ENCODE results near the gene NKTR.
"Not testable (repeated sequence)": the region's sequence is repeated elsewhere in the genome, so short reads cannot be mapped to it uniquely, and the experiment has no call there.

Gene NKTR

GRCh38 chr3:42593635-42594034 is 6.9 kb upstream of the NKTR start:
- DNase-seq, result no peak

DNA sequence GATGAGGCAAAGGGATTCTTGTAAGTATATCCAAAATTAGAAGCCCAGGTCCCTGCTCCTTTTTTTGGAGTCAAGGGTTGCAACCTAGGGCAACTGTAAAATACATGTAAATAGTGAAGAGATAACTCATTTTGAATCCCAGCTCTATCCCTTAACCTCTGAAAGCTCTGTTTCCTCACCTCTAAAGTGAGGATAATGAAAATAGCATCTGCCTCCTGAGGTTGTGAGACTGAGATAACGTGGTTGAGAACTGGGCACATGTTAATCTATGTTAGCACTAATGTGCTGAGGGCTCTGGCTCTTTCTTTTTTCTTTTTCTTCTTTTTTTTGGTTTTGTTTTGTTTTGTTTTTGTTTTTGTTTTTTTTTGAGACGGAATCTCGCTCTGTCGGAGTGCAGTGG is 4.8 kb upstream of the NKTR start:
- no peak for DNase-seq

DNA sequence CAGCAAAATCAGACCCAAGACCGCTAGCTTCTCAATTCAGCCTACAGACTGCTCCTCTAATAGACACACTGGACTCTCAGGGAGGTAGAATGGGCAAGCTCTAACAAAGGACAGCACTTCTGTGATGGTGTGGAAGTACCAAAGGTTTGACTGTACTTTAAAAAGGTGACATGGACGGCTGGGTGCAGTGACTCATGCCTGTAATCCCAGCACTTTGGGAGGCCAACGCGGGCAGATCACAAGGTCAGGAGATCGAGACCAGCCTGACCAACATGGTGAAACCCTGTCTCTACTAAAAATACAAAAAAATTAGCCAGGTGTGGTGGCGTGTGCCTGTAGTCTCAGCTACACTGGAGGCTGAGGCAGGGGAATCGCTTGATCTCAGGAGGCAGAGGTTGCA is 3.4 kb upstream of the NKTR start:
- not testable (repeated sequence) for DNase-seq

DNA sequence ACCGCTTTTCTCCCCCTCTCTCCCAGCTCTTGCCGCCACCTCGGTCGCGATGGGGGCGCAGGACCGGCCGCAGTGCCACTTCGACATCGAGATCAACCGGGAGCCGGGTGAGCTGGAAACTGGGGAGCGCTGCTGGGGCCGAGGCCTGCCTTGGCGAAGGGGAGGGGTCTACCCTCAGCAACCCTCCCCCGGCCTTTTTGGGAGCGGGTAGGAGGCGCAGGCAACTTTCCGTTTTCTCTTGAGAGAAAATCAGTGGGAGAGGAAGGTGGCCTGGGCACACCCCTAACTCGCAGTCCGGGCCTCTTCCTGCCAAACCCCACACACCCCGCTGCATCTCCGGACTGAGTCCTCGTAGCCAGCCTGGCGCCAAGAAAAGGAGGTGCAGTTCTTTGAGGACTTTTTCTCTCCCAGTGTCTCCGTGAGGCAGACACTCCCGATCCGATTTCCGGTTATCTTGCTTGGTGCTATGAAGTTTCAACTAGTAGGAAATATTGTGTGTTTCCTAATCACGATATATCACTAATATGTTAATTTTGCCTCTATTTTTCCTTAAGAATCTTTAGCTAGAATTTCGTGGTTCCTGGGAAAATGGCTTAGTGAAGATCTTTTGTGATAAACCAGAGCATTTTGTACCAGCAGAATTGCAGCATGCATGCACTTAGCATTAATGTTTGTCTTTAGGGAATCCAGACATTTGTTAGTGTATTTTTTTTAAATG is 631 bp downstream of the NKTR start:
- DNase-seq, result peak; percentile 88

DNA sequence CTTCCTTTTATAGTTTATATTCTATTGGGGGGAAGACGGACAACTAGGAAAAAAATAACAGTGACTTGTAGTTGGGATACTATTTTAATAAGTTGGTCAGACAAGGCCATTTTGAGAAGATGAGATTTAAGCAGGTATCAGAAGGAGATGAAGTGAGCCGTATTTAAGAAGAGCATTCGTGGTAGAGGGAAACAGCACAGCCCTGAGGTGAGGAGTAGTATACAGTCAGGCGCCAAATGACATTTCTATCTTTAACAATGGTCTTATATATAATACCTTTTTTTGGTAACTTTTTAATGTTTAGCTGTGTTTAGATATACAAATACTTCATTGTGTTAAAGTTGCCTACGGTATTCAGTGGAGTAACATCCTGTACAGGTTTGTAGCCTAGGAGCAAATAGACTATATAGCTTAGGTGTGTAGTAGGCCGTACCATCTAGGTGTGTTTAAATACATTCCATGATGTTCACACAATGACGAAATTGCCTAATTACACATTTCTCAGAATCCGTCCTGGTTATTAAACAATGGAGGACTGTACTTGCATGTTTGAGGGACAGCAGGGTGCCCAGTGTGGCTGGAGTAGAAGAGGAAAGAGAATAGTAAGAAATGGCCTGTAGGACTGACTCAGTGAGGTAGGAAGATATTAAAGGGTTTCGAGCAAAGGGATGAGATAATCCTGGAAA is 1.6 kb downstream of the NKTR start:
- no peak for DNase-seq

DNA sequence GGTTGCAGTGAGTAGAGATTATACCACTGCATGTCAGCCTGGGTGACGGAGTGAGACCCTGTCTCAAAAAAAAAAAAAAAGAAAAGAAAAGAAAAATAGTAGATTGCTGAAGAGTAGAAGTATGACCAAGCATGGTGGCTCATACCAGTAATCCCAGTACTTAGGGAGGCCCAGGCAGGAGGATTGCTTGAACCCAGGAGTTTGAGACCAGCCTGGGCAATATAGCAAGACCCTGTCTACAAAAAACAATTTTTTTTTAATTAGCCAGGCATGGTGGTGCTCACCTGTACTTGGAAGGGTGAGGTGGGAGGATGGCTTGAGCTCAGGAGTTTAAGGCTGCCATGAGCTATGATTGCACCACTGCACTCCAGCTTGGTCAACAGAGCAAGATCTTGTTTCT is 2.5 kb downstream of the NKTR start:
- DNase-seq, result no peak

- no peak for DNase-seq
Observed at GRCh38 chr3:42605546-42606173, 5.2 kb downstream of the NKTR start.

- no peak for DNase-seq
Observed at GRCh38 chr3:42608581-42608980, 8.1 kb downstream of the NKTR start.

- no peak for DNase-seq
Observed at GRCh38 chr3:42610976-42611375, 10.5 kb downstream of the NKTR start.

DNA sequence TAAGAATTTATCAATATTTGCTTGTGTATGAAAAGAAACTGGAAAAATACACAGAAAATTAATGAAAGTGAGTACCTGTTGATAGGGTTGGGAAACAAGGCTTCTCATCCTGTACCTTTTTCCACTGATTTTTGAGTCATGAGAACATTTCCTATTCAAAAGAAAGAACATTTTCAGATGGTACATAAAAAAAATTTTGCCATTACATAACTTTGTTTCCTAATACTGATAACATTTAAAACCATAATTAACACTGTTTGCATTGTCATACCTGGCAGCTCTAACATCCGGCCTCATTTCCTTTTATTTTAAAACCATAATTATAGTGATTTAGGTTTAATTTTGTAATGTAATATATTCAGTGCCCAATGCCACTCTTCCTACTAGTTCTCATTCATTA is 11.7 kb downstream of the NKTR start:
- DNase-seq, result no peak

GRCh38 chr3:42612928-42613327 is 12.4 kb downstream of the NKTR start:
- DNase-seq, result no peak

DNA sequence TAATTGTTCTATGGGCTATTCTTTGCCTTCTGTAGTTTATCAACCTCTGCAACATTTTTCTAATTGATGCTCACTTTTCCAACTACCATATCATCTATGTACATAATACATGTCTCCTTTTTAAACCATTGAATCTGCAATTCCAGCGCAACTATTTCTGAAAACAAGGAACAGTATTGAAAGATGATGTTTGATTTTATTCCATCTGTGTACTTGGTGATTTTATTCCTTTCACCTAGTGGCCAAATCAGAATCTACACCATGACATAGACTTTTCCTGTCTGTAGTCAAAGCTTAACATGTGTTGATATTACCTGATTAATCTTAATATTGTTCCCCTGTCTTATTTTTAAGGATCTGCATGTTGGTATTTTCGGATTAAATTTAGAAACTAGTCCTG is 13.0 kb downstream of the NKTR start:
- no peak for DNase-seq

- no peak for DNase-seq
Observed at GRCh38 chr3:42631620-42632019, 31.1 kb downstream of the NKTR start.

DNA sequence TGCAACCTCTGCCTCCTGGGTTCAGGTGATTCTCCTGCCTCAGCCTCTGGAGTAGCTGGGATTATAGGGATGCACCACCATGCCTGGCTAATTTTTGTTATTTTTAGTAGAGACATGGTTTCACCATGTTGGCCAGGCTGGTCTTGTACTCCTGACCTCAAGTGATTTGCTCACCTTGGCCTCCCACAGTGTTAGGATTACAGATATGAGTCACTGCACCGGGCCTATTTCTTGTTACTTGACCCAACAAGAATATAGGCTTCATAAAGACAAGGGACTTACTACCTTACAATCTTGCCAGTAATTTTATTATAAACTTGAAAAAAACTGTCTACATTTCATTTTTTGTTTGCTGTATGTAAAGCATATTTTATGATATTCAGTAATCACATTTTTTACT is 31.7 kb downstream of the NKTR start:
- no peak for DNase-seq

DNA sequence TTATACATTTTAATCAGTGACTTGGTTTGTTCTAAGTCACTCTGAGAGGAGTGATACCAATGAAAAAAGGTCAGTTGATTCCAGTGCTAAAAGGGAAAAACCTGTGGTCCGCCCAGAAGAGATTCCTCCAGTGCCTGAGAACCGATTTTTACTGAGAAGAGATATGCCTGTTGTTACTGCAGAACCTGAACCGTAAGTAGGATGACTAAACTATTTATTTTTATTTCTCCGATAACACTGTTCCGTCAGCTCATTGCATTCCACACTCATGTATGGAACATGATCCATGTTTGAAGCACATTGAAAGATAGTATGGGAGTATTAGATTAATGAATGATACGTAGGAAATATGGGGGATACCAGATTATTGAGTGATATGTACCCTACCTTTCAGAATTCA is 33.1 kb downstream of the NKTR start:
- no peak for DNase-seq

GRCh38 chr3:42635111-42635510 is 34.6 kb downstream of the NKTR start:
- no peak for DNase-seq

GRCh38 chr3:42637001-42637400 is 36.5 kb downstream of the NKTR start:
- DNase-seq, result no peak

- no peak for DNase-seq
Observed at GRCh38 chr3:42638339-42638842, 37.9 kb downstream of the NKTR start.

GRCh38 chr3:42639192-42639591 is 38.7 kb downstream of the NKTR start:
- DNase-seq, result no peak

- DNase-seq, result no peak
Observed at GRCh38 chr3:42640129-42640528, 39.6 kb downstream of the NKTR start.

- no peak for DNase-seq
Observed at GRCh38 chr3:42640771-42641370, 40.4 kb downstream of the NKTR start.

- no peak for DNase-seq
Observed at GRCh38 chr3:42647821-42648459, 47.5 kb downstream of the NKTR start.

DNA sequence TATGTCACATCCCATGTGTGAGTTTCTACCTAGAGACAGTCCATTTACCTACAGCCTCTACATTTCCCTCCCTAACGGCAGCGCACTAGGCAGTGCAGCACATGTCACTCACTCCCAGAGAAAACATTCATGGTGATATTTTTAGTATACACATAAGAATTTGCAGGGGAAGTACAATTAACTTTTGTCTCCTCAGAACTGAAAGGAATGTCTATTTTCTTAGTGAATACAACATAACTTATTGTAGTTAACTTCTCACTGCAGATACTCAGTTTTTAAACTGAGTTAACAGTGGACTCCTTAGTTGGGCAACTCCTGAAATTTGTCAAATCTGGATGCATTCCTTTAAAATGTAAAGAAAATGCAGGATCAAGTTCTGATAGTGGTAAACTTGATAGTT is 48.5 kb downstream of the NKTR start:
- DNase-seq, result no peak
